NCI-H128 (cell line): ENCODE results near the gene LAMA5.

Source experiments
- DNase-seq: peaks from one replicate; lab custom pipeline; 2025; ENCODE audit not compliant: unreplicated experiment; lab: John Stamatoyannopoulos, UW

The LAMA5 gene

DNA sequence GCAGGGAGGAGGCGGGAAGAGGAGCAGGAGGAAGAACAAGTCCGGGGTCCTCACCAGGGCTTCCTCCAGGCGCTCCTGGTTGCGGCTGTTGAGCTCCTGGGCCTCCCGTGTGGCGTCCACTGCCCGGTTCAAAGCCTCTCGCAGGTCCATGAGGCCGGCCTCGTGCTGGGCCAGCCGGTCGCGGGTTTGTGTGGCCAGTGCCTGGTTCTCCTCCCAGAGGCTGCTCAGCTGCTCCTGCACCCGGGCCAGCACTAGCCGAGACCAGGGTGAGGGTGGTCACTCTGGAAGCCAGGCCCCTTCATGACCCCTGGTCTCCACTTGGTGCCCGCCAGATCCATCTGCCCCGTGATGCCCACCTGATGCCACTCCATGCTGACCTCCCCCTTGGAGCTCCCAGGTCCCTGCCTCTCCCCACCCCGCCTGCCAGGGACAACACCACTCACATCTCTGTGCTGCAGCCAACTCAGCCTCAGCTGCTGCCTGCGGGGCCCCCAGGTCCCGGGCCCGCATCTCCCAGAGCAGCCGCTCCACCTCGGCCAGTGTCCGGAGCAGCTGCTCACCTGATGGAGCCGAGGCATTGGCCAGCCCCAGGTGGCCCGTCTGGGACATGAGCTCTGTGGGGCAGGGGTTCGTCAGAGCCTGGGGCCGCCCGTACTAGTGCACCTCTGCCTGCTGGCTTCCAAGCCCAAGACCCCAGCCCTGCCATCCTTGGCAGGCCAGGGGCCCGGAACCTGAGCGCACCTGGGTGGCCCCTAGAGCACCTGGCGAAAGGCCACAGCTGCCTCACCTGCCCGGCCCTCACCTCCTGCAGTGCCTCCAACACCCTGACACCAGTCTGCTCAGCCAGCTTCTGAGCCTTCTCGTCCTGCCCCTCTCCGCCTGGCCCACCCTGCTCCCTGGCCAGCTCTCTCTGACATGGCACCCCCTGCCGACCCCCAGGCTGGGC is 48.4 kb downstream of the LAMA5 start:
- DNase-seq = no peak

DNA sequence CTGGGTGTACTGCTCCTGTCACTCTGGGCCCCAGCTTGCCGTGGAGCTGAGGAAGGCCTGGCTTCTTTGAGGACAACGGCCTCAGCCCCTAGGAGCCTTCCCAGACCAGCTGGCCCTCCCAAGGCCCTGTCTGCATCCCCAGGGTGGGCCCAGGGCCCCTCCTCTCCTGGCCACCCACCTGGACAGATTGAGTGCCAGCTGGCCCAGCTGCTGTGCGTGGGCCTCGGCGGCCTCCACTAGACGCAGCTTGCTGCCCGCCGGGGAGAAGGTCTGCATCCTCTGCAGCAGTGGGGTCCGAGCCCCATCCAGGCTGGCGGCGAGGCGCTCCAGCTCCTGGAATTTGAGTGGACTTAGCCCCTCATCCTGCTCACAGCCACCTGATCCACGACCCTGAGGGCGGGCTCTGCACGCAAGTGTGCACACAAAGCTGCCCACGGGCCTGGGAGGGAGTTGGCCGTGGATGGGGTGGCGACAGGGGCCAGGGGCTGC is 49.9 kb downstream of the LAMA5 start:
- no peak for DNase-seq

DNA sequence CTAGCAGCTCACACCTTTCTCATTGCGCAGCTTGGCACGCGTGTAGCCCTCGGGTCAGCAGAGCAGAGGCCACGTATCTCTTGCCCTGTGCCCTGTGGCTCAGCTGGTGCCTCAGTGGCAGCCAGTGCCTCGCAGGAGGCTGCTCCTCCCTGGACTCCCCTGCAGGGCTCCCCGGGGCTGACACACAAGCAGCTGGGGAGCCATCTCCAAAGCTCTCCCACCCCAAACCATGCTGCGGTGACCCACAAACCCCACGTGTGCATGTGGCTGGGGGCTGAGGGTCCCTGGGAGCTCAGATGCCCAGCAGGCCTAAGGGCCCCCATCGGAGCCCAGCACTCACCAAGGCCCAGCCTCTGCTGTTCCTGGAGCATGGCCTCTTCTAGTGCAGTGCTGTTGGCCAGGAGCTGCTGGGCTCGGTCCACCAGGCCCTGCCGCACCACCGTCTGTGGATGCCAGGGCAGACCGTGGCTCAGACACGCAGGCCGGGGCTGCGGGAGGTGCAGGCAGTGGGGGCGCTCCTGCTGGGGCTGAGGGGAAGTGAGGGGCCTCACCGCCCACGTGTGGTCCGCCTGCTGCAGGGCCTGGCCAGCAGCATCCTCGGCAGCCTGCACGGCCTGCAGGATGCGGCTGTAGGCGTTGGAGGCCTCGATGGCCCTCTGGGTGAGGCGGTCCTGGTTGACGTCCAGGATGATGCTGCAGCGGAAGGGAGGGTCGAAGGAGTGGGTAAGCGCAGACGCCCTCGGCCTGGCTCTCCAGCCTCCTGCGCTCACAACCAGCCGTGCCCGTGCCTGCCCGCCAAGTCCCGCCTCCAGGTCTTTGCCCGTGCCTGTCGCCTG is 50.6 kb downstream of the LAMA5 start:
- no peak for DNase-seq

DNA sequence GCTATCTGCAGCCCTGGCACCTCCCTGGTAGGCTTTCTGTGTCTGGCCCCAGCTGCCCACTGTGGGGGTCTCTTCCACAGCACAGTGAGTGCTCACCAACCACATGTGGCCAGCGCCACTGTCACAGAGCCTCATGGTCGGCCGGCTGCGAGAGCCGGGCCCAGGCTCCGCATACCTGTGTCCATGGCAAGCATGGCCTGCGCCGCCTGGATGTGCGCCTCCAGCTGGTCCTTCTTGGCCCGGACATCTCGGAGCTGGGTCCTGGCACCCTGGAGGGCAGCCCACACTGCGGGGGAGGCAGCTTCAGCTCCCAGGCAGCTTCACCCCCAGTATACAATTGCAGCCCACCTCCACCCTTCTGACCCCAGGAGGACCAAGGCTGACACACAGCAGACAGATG is 51.3 kb downstream of the LAMA5 start:
- no peak for DNase-seq

DNA sequence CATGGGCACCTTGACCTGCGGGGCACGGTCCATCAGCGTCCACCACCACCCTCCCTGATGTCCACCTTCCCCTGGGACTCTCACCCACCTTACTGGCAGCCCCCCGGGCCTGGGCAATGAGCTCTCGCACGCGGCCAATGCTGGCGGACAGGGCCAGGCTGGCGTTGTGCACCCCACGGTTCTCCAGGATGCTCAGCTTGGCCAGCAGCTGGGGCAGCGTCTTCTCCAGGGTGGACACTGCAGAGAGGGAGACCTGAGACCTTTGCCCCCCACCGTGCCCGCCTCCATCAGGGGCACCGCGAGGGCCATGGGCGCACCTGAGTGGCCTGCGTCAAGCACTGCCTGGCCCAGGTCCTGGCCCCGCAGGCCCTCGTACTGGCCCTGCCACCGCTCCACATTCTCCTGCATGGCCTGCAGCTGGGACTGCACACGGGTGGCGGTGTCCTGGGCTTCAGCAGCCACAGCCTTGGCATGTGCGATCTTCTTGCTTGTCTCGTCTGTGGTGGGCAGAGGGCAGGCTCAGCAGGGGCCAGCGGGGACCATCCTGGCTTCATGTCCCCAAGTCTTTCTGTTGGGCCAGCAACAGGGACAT is 52.3 kb downstream of the LAMA5 start:
- DNase-seq = no peak

DNA sequence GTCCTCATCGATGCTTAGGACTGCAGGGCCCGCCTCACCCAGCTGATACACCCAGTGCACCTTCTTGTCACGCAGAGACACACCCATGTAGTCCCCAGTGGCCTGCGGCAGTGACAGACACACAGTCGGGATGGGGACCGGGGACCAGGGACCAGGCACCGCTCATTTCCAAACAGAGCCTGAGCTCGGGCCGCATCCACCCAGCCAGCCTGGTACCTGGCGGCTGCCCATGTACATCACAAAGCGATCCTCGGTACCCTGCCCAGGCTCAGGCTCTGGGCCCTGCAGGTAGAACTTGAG is 52.8 kb downstream of the LAMA5 start:
- DNase-seq = no peak

DNA sequence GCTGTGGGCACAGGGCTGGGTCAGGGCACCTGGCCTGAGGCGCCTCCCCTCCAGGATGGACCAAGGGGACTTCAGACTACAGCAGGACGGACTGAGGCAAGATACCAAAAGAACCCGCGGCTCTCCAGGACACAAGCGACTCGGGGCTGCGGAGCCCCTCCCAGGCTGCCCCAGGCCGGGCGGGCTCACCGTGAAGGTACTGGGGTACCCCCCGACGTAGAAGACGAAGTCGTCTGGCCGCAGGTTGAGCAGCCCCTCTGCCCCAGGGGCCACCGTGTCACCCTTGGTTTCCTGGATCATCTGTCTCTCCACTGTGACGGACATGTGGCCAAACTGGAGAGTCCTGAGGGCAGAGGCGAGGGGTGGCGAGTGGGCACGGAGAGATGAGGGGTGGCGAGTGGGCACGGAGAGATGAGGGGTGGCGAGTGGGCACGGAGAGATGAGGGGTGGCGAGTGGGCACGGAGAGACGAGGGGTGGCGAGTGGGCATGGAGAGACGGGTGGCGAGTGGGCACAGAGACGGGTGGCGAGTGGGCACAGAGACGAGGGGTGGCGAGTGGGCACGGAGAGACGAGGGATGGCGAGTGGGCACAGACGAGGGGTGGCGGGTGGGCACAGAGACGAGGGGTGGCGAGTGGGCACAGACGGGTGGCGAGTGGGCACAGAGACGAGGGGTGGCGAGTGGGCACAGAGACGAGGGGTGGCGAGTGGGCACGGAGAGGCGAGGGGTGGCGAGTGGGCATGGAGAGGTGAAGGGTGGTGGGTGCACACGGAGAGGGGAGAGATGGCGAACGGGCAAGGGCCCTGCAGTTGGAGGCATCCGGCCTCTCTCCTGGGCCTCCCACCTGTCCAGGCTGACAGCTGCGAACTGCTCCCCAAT is 53.4 kb downstream of the LAMA5 start:
- no peak for DNase-seq

DNA sequence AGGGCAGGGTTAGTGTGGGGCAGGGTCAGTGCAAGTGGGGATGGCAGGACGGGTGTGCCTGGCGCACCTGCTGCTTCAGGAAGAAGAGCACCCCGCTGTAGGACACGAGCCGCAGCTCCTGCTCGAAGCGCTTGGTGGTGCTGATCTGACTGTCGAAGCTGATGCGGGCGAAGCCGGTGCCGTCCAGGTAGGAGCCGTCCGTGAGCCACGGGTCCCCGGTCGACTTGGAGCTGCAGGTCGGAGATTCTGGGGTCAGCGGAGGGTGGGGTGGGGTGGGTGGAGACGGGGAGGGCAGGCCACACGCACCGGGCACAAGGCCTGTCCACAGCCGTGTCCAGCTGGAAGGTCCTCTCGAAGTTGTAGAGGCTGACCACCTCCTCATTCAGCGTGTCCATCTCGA is 54.1 kb downstream of the LAMA5 start:
- DNase-seq = no peak

DNA sequence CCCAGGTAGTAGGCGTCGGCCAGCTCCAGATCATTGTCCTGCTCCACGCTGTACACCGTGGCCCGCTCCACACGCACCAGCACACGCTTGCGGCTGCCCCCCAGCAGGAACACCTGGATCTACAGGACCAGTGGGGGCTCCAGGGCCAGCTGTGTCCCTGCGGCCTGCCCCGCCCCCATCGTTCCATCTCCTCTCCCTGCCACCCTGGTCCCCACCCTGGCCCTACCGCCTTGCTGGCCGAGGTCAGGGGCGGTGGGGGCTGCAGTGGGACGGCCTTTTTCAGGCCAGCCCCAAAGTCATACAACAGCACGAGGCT is 54.5 kb downstream of the LAMA5 start:
- no peak for DNase-seq

DNA sequence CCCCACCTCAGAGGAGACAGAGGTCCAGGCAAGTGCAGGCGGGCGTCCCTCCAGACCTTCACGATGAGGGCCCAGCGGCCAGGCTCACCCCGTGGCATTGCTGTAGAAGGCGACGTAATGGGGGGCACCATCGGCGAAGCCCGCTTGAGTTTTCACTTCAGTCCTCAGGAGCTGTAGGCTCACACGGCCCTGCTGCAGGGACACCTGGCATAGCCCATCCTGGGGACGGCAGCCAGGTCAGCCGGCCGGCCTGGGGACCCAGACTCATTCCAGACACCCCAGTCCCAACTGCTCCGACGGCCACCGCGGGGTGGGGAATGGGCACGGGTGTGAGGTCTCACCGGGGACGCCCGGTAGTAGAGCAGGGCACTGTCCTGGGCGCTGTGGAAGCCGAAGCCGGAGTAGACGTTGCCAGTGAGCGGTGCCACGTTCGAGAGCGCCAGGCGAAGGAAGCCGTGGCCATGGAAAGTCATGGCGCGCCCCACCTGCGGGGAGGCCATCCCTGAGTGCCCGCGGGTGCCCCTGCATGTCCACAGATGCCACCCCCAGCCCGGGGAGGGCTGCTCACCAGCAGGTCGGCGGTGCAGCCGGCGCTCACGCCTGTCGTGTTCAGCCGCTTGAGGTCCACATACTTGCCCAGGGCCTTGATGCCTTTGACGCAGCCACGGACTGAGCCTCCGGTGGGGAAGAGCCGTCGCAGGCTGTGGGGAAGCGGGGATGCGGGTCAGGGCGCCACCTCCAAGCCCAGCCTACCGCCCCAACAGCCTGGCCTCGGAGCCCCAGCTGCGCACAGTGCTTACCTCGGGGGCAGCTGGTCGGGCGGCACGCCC is 55.1 kb downstream of the LAMA5 start:
- no peak for DNase-seq

DNA sequence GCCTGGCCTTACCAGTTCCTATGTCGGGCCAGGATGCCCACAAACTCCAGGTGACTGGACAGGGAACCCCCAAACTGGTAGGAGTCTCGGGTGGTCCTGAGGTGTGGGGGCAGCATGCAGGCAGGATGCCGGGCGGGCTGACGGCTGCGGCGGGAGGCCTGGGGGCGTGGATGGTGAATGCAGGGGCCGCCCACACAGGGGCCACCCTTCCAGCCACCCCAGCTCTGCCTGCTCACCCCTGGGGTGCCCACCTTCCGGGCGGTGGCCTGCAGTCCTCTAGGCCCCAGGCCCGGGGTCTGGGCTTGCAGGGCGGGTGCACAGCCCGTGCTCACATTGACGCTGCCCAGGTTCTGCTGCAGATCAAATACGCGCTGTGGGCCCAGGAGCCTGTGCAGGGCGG is 56.0 kb downstream of the LAMA5 start:
- no peak for DNase-seq

DNA sequence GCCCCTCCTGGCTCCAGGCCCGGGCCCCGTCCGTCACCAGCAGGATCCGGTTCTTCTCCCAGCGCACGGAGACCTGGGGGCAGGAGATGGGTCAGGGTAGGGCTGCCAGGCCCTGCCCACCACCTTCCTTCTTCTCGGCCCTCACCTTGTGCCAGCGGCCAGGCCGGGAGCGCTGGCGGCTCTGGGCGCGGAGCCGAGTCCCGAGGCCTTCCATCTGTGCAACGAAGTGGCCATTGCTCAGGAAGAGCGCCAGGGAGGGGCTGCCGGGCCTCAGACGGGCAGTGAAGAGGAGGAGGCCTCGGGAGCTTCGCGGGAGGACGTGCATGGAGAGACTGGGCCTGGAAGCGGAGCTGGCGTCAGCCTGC is 56.4 kb downstream of the LAMA5 start:
- DNase-seq = no peak

DNA sequence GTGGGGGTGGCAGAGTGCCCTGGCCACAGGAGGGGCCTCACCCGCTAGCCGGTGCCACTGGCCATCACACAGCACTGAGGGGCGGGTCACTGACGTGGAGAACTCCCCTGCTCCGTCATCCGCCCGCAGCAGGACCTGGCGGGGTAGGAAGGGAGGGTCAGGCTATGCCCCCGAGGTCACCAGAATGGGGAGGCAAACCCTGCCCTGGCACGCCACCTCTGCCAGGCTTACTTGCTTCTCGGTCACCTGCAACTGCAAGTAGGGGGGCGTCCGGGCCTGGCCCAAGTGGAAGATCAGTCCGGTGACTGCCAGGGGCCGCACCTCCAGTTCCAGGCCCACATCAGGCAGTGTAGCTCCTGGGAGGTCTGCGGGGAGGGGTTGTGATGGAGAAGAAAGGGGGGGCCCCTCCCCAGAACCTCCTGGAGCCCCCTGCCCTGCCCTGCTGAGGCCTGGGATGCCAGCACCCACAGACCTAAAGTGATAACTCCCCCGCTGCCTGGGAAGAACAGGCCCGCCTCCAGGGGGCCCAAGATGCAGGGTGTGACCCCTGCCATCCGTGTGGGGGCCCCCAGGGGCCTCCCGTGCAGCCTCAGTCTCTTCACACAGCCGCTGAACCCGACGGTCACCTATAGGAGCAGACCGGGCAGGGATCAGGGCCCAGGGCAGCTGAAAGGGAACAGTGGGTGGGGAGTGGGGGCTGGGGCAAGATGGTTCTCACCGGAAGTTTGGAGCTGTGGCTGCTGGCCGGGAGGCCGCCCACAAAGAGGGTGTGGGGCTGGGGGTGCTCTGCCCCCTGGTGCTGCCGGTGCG is 57.0 kb downstream of the LAMA5 start:
- no peak for DNase-seq

DNA sequence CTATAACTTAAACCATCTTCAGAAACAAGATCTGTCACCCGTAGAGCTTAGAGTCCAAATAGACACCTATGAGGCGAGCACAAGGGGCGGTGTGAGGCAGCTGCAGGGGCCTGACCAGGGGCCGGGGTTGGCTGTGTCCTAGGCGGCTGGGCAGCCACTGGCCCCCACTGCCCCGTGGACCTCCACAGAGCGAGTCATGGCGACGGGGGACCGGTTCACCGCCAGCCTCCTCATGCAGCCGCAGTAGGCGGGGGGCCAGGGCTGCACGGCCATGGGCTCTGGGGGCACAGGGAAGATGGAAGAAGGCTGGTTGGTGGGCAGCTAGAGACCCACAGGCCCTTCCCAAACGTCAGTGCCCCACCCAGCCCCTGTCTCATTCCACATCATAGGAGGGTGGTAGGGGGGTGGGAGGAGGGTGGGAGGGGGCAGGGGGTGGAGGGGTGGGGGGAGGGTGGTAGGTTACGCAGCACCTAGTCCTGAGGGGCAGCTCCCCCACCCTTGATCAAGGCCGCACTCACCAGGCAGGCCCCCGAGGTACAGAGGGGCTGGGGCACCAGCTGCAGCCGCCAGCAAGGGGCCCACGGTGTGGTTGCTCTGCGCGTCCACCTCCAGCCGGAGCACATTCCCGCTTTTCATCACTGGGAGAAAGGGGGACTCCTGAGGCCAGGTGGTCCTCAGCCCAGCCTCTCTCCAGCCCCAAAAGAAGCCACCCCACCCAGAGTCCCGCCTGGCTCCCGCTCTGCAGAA is 57.7 kb downstream of the LAMA5 start:
- DNase-seq = no peak

DNA sequence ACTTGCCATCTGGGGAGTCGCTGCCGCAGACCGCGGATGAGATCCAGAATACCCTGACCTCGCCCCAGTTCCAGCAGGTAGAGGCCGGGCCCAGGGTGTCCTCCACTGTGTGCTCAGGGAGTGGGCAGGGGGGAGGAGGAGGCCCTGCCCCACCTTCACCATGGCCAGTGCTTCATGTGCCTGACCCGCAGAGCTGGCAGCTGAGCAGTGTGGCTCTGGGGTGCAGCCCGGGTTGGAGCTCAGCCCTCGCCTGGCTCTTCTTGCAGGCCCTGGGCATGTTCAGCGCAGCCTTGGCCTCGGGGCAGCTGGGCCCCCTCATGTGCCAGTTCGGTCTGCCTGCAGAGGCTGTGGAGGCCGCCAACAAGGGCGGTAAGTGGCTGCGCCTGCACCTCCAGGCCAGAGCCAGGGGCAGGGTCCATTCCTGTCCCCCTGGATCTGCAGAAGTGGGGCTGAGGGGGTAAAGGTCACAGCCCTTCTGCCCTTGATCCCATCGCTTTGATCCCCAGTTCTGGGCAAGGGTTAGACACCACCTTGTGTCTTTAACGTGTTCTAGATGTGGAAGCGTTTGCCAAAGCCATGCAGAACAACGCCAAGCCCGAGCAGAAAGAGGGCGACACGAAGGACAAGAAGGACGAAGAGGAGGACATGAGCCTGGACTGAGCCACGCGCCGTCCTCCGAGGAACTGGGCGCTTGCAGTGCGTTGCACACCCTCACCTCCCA is 58.9 kb downstream of the LAMA5 start:
- no peak for DNase-seq

DNA sequence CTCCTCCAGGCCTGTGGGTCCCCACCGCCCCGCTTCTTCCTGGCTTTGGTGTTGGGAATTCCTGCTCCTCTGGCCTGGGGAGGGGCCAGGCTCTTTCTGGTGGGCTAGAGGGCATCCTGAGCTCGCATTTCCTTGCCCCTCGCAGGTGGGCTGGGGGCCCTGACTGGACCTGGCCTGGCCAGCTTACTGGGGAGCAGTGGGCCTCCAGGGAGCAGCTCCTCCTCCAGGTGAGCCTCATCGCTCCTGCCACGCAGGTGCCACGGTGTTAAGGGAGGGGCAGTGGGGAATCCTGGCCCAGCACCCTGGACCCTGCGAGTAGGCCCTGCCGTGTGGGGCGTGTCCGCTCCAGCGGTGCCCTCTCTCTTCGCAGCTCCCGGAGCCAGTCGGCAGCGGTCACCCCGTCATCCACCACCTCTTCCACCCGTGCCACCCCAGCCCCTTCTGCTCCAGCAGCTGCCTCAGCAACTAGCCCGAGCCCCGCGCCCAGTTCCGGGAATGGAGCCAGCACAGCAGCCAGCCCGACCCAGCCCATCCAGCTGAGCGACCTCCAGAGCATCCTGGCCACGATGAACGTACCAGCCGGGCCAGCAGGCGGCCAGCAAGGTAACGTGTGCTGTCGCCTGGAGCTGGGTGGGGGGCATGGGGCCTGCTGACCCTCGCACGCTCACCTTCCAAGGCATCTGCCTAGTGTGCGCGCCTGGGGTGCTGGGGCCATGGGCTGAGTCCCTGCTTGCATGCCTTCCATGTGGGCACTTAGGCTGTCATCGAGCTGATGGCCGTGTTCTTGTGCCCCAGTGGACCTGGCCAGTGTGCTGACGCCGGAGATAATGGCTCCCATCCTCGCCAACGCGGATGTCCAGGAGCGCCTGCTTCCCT is 59.6 kb downstream of the LAMA5 start:
- DNase-seq = no peak
